Heart right ventricle (tissue), 16 donors: ENCODE measurements around the gene STXBP4. TPM values are rescaled to one million over a fixed set of nuclear protein-coding genes. Genes with fewer than 3 reads are reported as not detected.

Experiments
- ATAC-seq, 8 donors: fragments of 200-7000 bp; cut with Tn5 transposase; one replicate each; pipeline ENCODE4 v1.9.1; 2020; ENCODE audit warnings: mild to moderate bottlenecking in 8 of 8, moderate library complexity in 8 of 8, moderate number of reproducible peaks in 1 of 8
- DNase-seq, 2 donors: peaks; one replicate each; pipeline ENCODE4 v3.0.0-alpha.2; 2020
- H3K27ac ChIP-seq, 10 donors: fragments of 200-600 bp; sonication (generic) in 2 of 10; one replicate each; pipeline versions ENCODE4 v1.5.0 to v1.8.0; 2020 to 2022; ENCODE audit warnings: mild to moderate bottlenecking in 3 of 10
- H3K27me3 ChIP-seq, 7 donors: fragments of 200-600 bp; one replicate each; pipeline ENCODE4 v1.8.0; 2021 to 2022; ENCODE audit warnings: mild to moderate bottlenecking in 2 of 7
- H3K36me3 ChIP-seq, 9 donors: fragments of 200-600 bp; sonication (generic) in 1 of 9; one replicate each; pipeline versions ENCODE4 v1.5.0 to v1.8.0; 2020 to 2022; ENCODE audit warnings: mild to moderate bottlenecking in 2 of 9
- H3K4me1 ChIP-seq, 9 donors: fragments of 200-600 bp; sonication (generic) in 1 of 9; one replicate each; pipeline versions ENCODE4 v1.5.0 to v1.8.0; 2020 to 2022; ENCODE audit warnings: mild to moderate bottlenecking in 4 of 9
- H3K4me3 ChIP-seq, 10 donors: fragments of 200-600 bp; sonication (generic) in 2 of 10; one replicate each; pipeline versions ENCODE4 v1.5.0 to v1.8.0; 2020 to 2022; ENCODE audit warnings: mild to moderate bottlenecking in 7 of 10, moderate library complexity in 2 of 10
- H3K9me3 ChIP-seq, 11 donors: fragments of 200-600 bp in 10 of 11; sonication (generic) in 2 of 11; one replicate each; pipeline versions ENCODE4 v1.5.0 to v1.8.0; 2013 to 2022; ENCODE audit warnings: mild to moderate bottlenecking in 2 of 11, control low read depth in 1 of 11, moderate library complexity in 1 of 11
- WGBS, 2 donors: extraction: QIAGEN DNeasy Blood & Tissue Kit; methylation state at CpG; one replicate each; pipeline ENCODE4 v1.1.7; 2013; ENCODE audit warnings: inconsistent platforms in 1 of 2; 5-methylcytosine and 5-hydroxymethylcytosine counted together
- intact Hi-C, 10 donors: fragments of 100-400 bp; cut with DNase I; formaldehyde crosslinking; loops; one replicate each; pipeline versions ENCODE4 v1.11.1 to v1.14.2; 2022
- polyA plus RNA-seq, 2 donors: library from polyadenylated mRNA; stranded (reverse); fragments of 200-250 nt; gene quantifications; one replicate each; pipeline ENCODE4 v1.2.3, GENCODE V29; 2013
- total RNA-seq, 10 donors: library from RNA; stranded (reverse); fragmentation: NEBNext Ultra II Directional in 3 of 10; extraction: Animal tissue kit (Norgen Biotek cat#: 25700) in 3 of 10; gene quantifications; one replicate each; pipeline versions ENCODE4 v1.2.1 to v1.2.4, GENCODE V29; 2021 to 2023
- TF ChIP-seq, protein P1 (sequence below), 9 donors: fragments of 200-600 bp; sonication (generic) in 2 of 9; IDR thresholded peaks; one replicate each; pipeline versions ENCODE4 v1.5.0 to v1.8.0; 2021 to 2022; ENCODE audit warnings: antibody characterized with exemption in 9 of 9, mild to moderate bottlenecking in 5 of 9, moderate library complexity in 1 of 9
- donor health status: Arrhythmogenic right ventricular cardiomyopathy.
- donor health status: ischemic (EF 13 %, LVEDD 7.1; RV severe dilation, severe dysfunction).
- donor health status: healthy with polysubstance abuse.
- donor health status: DM: no; HTN: yes; CAD: no.
- donor health status: DM: no; HTN: no; CAD: no.
- donor health status: ischemic (EF 25% LVEDD 6.9; RV normal size, moderate dysfunction).
- donor health status: ischemic (EF 25% LVEDD 5.7; RV mildly dilated, moderate dysfunction).
- donor health status: healthy.
- donor health status: DM: yes; HTN: yes; CAD: no.
- donor health status: Ischemic cardiomyopathy.
- donor health status: ischemic (EF 35%, LVEDD 5.7; RV mildly dilated, moderate dysfunction).
- donor health status: nonischemic (EF 11% LVEDD 7.7; RV severe dilation, severe dysfunction).
- donor health status: DM: yes; HTN: yes; CAD: no.
- donor health status: PGD.
- donor health status: ischemic (EF 29% LVEDD 5.4; RV normal size, mild dysfunction).
- donor health status: nonischemic (EF 23%, LVEDD 6.1; RV moderate dilation, normal function).

STXBP4 gene
- total and polyA plus RNA-seq, 12 donors, result 0.77 to 8.3 (median 5.0) TPM

- 72% methylated on average over 1 of the region's 1 CpG for WGBS, 2 donors
- H3K36me3 ChIP-seq, result peaks cover 0 to 15% (median 0%) of the 10 kb centered on the region in 9 donors
- intact Hi-C loops, result no loop called here
Measured at GRCh38 chr17:54945231-54945630, 23.3 kb upstream of the STXBP4 start.

GRCh38 chr17:54945671-54946070 lies 22.9 kb upstream of the STXBP4 start:
- TF ChIP-seq, protein P1, sequence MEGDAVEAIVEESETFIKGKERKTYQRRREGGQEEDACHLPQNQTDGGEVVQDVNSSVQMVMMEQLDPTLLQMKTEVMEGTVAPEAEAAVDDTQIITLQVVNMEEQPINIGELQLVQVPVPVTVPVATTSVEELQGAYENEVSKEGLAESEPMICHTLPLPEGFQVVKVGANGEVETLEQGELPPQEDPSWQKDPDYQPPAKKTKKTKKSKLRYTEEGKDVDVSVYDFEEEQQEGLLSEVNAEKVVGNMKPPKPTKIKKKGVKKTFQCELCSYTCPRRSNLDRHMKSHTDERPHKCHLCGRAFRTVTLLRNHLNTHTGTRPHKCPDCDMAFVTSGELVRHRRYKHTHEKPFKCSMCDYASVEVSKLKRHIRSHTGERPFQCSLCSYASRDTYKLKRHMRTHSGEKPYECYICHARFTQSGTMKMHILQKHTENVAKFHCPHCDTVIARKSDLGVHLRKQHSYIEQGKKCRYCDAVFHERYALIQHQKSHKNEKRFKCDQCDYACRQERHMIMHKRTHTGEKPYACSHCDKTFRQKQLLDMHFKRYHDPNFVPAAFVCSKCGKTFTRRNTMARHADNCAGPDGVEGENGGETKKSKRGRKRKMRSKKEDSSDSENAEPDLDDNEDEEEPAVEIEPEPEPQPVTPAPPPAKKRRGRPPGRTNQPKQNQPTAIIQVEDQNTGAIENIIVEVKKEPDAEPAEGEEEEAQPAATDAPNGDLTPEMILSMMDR (IDR thresholded peaks at IDR 0.05), result no peak
- DNase-seq, result no peak
- no peak overlapping the region for H3K4me3 ChIP-seq
- intact Hi-C loops, result no loop called here
- WGBS, 2 donors, result 74 to 88% methylated on average over 1 of the region's 1 CpG
- no peak for ATAC-seq
- no peaks in the 10 kb centered on the region for H3K9me3 ChIP-seq
- H3K27me3 ChIP-seq, result no peaks in the 10 kb centered on the region
- H3K4me1 ChIP-seq, result no peaks in the 10 kb centered on the region
- peaks cover 0 to 16% (median 0%) of the 10 kb centered on the region in 9 donors for H3K36me3 ChIP-seq
- H3K27ac ChIP-seq, result no peak overlapping the region

More at GRCh38 chr17:54945231-54945630, 23.3 kb upstream of the STXBP4 start:
- TF ChIP-seq, protein P1 (IDR thresholded peaks at IDR 0.05), result no peak
- no peak for DNase-seq
- Histone ChIP-seq H3K27ac (no peak overlapping the region), H3K9me3 (no peaks in the 10 kb centered on the region), H3K4me1 (no peaks in the 10 kb centered on the region), H3K4me3 (no peak overlapping the region), H3K27me3 (no peaks in the 10 kb centered on the region)
- no peak for ATAC-seq

DNA sequence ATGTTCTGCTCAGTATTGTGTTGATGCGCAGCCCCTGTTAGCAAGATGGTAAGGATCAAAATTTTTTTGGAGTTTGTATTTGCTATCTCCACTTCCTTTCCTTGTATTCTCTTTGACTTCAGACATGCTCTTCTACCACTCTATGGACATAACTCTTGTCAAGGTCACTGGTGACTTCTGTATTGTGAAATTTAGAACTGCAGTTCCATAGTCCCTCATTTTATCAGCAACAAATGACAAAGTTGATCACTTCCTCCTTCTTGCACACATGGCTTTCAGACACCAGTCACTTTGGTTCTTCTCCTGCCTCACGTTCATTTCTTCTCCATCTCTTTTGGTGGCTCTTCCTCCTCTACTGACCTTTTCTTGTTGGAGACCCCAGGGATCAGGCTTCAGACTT lies 21.2 kb upstream of the STXBP4 start:
- WGBS, 2 donors, result 86 to 92% methylated on average over 2 of the region's 2 CpGs
- Histone ChIP-seq H3K27ac (no peak overlapping the region), H3K36me3 (peaks cover 0 to 20% (median 0%) of the 10 kb centered on the region in 9 donors), H3K27me3 (no peaks in the 10 kb centered on the region), H3K4me3 (no peak overlapping the region), H3K9me3 (no peaks in the 10 kb centered on the region), H3K4me1 (no peaks in the 10 kb centered on the region)
- ATAC-seq (no peak), DNase-seq (no peak)
- intact Hi-C loops, result no loop called here
- TF ChIP-seq, protein P1 (IDR thresholded peaks at IDR 0.05), result no peak

GRCh38 chr17:54948380-54948779 lies 20.2 kb upstream of the STXBP4 start:
- Histone ChIP-seq H3K4me1 (no peaks in the 10 kb centered on the region), H3K36me3 (peaks cover 0 to 29% (median 0%) of the 10 kb centered on the region in 9 donors), H3K4me3 (no peak overlapping the region), H3K27me3 (no peaks in the 10 kb centered on the region), H3K9me3 (no peaks in the 10 kb centered on the region), H3K27ac (no peak overlapping the region)
- intact Hi-C loops, result no loop called here
- ATAC-seq (no peak), DNase-seq (no peak)
- TF ChIP-seq, protein P1 (IDR thresholded peaks at IDR 0.05), result no peak
- WGBS, 2 donors, result 70 to 81% methylated on average over 5 of the region's 5 CpGs
